H1 (cell line): ENCODE data around the gene LAD1. TPM values are rescaled to one million over a fixed set of nuclear protein-coding genes. Genes with fewer than 3 reads are reported as not detected.

Experiments used
- ATF3 ChIP-seq: IDR thresholded peaks from 2 replicates; pipeline ENCODE4 v1.6.1; 2011; ENCODE audit warnings: low read depth, mild to moderate bottlenecking, low read length; ENCODE audit not compliant: insufficient read depth
- BCL11A ChIP-seq, 2 experiments: IDR thresholded peaks; one replicate each; pipeline ENCODE4 v1.6.1; 2011; ENCODE audit warnings: low read depth in 2 of 2, low read length in 2 of 2, mild to moderate bottlenecking in 2 of 2
- CBX5 ChIP-seq: fragments of 300-800, 300-1000 bp; sonication (generic); IDR thresholded peaks from 2 replicates; pipeline ENCODE4 v1.7.1; 2016; ENCODE audit warnings: antibody characterized with exemption, low read length, low read depth
- EGR1 ChIP-seq: IDR thresholded peaks from 2 replicates; pipeline ENCODE4 v1.6.1; 2011; ENCODE audit warnings: low read depth, low read length, borderline replicate concordance
- EP300 ChIP-seq, 2 experiments: IDR thresholded peaks; 1 replicate in 1 of 2; 2 replicates in 1 of 2; pipeline ENCODE4 v1.6.1; 2011 to 2012; ENCODE audit warnings: low read depth in 2 of 2, low read length in 2 of 2, mild to moderate bottlenecking in 2 of 2, borderline replicate concordance in 1 of 2, inconsistent platforms in 1 of 2, moderate library complexity in 1 of 2
- SRF ChIP-seq: IDR thresholded peaks from 2 replicates; pipeline ENCODE4 v1.6.1; 2011; ENCODE audit warnings: mild to moderate bottlenecking, low read depth, low read length, moderate library complexity
- TAF1 ChIP-seq: IDR thresholded peaks from 2 replicates; pipeline ENCODE4 v1.6.1; 2011; ENCODE audit warnings: mild to moderate bottlenecking, low read depth, low read length
- TCF12 ChIP-seq: IDR thresholded peaks from 2 replicates; pipeline ENCODE4 v1.6.1; 2011; ENCODE audit warnings: low read depth, mild to moderate bottlenecking, low read length
- polyA plus RNA-seq, 7 experiments: library from polyadenylated mRNA; depleted of rRNA in 3 of 7; stranded (reverse) in 5 of 7; unstranded in 2 of 7; fragments of >200 nt in 5 of 7; fragments of 200-250 nt in 2 of 7; gene quantifications; 1 replicate in 5 of 7; 2 replicates in 1 of 7; 4 replicates in 1 of 7; pipeline versions ENCODE4 v1.2.1 to v1.2.3, GENCODE V29; 2011 to 2013; ENCODE audit warnings: missing spikeins in 2 of 7, mixed read lengths in 2 of 7
- total RNA-seq: library from RNA; stranded (reverse); fragmentation: NEBNext Ultra II Directional; extraction: Animal tissue kit (Norgen Biotek cat#: 25700); gene quantifications from 2 replicates; pipeline ENCODE4 v1.2.1, GENCODE V29; 2021

The LAD1 gene
- total and polyA plus RNA-seq, 2 of the 8 experiments (the other 6 are each of a cell fraction or from before 2014, with no cell fraction given), result 9.3 to 32.8 TPM

GRCh38 chr1:201423655-201424054, 24.5 kb upstream of the LAD1 start (continued):
- no peak for TF ChIP-seq CBX5
- no peak for TF ChIP-seq TAF1
- no peak for TF ChIP-seq EGR1
- no peak for TF ChIP-seq BCL11A (IDR thresholded peaks at IDR 0.05; ENCODE audit: low read depth in 2 of 2, low read length in 2 of 2)
- no peak for TF ChIP-seq EP300 (IDR thresholded peaks at IDR 0.05; ENCODE audit: borderline replicate concordance in 1 of 2, low read depth in 2 of 2, low read length in 2 of 2)
- no peak for TF ChIP-seq ATF3
- TF ChIP-seq TCF12, result no peak
- TF ChIP-seq SRF, result no peak
